HG02870 (cell line): ENCODE results near the gene DNAJB8.

Experiments used
- ATAC-seq: cut with Tn5 transposase; IDR thresholded peaks from one replicate; pipeline ENCODE4 v1.9.1; 2021; ENCODE audit warnings: mild to moderate bottlenecking, moderate library complexity; ENCODE audit not compliant: unreplicated experiment

Gene DNAJB8

DNA sequence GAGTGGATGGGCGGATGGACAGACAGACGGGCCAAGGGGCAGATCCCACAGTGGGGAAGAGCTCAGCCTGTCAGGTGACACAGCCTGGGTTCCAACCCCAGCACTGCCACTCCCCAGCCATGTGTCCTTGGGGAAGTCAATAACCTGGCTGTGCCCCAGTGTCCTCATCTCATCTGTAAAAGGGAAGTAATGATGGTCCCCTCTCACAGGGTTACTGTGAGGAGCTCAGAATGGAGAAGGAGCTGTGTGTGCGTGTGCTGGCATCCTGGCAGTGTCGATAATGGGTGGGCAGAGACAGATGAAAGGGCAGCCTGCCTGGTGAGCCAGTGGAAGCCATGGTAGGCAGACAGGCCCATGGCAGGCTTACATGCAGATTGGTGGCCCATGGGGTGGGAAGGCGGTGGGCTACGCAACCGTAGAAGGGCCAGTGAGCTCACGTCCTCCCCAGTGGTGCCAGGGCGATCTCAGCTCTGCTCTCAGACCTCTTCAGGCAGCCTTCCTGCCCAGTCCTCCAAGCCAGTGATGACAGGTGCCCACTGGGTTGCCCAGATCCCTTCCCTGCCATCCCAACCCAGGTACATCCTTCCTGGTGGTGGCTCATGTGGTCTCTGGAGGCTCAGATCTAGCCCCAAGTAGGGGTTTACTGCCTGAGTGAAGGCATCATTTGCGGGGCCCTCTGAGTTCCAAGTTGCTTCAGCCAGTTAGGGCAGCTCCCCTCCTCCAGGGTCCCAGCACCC is 2.3 kb upstream of the DNAJB8 start:
- ATAC-seq, result no peak

- no peak for ATAC-seq
Measured at GRCh38 chr3:128468285-128468790, 1.6 kb upstream of the DNAJB8 start.

- no peak for ATAC-seq
Measured at GRCh38 chr3:128464702-128465101, 2.0 kb downstream of the DNAJB8 start.

DNA sequence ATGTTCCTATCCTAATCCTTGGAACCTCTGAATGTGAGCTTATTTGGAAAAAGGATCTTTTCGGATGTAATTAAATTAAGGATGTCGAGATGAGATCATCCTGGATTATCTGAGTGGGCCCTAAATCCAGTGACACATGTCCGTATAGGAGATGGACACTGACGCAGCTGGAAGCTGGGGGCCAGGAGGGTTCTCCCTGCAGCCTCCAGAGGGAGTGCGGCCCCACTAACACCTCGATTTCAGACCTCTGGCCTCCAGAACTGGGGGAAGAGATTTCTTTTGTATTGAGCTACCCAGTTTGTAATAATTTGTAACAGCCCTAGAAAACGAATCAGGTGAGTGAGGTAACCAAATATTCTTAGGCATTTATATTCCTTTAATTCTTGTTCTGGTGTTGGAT is 2.5 kb downstream of the DNAJB8 start:
- no peak for ATAC-seq

DNA sequence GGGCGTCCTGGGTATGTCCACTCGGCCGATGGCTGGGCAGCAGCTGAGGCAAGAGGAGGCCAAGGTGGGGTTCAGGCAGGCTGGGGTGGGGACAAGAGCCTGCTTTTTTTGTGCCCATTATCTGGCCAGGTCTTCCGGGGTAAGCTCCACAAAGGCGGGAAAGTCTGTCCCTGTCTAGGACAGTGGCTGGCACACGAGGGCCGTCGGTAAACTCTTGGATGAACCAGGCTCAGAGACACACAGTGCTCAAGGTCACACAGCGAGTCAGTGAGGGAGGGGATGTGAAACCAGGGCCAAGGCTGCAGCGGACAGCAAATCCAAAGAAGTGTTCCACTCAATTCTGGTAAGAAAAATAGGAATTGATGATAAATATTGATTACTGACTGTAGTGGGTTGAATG is 2.9 kb downstream of the DNAJB8 start:
- ATAC-seq, result no peak

DNA sequence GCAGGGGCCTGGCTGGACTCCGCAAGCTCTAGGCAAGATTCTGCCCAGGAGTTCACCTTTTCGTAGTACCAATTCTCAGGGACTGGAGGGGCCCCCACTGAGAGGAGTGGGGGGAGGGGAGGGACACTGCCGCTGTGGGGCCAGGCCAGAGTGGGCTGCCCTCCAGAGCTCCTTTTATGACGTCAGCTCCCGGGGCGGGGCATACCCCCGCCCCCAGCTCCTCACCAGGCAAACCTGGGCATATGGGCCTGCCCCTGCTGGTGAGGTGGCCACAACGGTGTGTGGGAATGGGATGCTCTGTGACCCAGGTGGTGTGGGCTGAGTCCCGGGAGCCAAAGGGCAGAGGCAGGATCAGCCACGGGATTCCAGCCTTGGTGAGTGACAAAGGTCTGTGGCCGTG is 3.3 kb downstream of the DNAJB8 start:
- no peak for ATAC-seq

- ATAC-seq, result no peak
Measured at GRCh38 chr3:128462931-128463330, 3.8 kb downstream of the DNAJB8 start.

- ATAC-seq, result no peak
Measured at GRCh38 chr3:128462341-128462910, 4.3 kb downstream of the DNAJB8 start.

DNA sequence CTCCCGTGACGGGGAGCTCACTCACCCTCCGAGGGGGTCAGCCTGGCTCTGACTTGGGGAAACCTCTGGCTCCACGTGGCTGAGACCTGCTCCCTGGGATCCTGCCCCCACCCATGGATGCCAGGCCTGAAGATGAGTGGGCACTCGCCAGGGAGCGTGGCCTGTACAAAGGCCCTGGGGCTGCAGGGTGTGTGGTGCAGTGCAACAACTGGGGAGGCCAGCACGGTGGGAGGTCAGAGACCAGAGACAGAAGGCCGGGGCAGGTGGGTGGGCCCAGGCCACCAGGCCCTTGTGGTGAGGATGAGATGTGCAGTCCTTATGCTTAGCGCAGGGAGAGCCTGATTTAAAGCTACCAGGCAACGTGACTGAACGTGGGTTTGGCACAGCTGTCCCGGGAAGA is 5.0 kb downstream of the DNAJB8 start:
- no peak for ATAC-seq

DNA sequence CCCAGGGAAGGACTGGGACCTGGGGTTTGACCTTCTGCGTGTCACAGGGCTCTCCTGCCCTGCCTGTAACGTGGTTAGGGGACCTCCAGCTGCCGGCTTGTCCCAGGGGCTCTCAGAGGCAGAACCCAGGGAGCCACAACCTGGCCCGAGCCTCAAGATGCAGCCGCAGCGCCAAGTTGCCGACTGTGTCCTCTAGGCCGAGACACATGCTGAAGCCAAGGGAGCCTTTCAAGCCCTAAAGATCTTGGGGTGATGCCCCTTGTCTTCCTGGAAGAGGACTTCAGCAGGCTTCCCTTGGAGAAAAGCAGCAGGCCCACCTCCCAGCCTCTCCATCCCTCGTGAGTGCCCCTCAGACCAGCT is 7.2 kb downstream of the DNAJB8 start:
- no peak for ATAC-seq

DNA sequence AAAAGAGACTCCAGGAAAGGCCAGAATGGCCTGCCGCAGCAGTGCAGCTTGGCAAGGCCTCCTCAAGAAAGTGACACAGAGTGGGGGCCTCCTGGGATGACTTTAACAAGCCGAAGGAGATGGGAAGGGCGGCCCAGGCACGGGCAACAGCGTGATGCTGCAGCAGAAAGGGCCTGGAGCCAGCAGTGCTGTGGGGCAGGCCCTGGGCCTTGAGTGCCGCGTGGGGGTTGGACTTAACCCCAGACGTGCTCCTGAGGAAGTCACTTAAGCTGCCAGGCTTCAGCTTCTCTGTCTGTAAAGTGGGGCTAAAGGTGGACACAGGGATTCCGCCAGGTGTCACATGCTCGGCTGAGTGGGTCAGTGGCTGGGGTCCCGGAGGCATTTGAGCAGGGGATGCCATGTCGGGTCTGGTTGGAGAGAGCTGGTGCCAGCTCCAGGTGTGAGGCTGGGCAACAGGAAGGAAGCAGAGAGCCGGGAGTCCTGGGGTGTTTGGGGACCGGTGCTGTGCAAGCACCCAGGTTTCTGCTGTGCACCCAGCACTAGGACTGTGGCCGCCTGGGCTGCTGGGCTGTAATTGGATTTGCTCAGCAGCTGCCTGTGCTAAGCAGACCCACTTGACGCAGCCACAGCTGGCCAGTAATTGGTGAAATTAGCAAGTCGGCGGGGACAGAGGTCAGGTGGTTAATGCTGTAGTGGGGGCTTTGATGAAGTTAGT is 7.8 kb downstream of the DNAJB8 start:
- no peak for ATAC-seq

GRCh38 chr3:128457937-128458336 is 8.8 kb downstream of the DNAJB8 start:
- ATAC-seq, result no peak

- ATAC-seq, result no peak
Measured at GRCh38 chr3:128456776-128457715, 9.6 kb downstream of the DNAJB8 start.

DNA sequence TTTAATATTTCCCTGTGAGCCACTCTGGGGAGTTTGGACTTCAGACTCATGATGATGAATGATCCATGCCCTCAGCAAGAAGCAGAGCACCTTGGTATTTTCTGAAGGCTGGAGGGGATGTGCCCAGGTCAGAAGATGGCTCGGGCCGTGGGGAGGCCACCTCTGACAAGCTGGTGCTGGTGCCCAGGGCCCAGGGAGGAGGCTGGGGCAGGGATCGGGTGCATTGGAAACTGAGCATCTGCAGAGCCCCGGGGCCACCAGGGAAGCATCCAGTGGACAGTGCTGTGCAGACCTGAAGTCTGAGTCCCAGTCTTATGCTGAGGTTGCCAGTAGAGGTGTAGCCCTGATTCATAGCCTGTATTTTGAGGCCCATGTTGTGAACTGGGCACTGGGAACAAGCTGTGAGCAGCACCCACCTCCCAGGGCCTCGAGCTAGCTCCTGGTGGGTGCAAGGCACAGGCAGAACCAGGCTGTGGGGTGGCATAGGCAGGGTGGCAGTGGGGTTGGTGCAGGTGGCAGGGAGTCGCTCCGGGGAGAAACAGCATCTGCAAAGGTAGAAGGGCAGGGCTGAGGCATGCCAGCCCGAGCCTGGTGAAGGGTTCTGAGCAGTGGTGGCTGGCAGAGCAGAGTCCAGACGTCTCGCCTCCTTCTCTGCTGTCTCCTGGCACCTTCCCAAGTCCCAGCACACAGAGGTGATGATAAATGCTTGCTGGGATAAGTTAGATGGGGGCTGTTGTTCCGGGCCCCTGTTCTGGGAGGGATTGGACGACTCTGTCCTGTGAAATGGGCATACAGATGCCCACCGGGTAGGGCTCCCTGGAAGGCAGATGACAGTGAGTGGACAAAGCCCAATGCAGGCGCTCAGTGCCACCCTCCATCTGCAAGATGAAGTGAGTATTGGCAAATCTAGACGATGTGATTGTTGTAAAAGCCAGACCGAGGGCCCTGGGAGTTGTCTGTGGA is 10.6 kb downstream of the DNAJB8 start:
- ATAC-seq, result no peak

- ATAC-seq, result no peak
Measured at GRCh38 chr3:128455116-128455515, 11.6 kb downstream of the DNAJB8 start.

DNA sequence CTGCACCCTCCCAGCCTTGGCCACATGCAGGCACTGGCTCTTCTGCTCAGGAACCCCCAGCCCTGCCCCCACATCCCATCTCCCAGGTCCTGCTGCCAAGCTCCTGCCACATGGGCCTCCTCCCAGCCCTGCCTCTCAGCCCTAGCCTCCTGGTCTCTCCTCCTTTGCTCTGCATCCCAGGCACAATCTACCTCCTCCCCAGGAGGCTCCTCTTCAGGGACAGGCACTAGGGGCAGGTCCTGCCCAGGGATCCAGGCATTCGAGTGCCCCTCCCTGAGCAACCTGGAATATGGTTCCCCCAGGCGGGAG is 12.4 kb downstream of the DNAJB8 start:
- no peak for ATAC-seq

- ATAC-seq, result no peak
Measured at GRCh38 chr3:128453501-128454309, 13.0 kb downstream of the DNAJB8 start.

GRCh38 chr3:128452678-128453275 is 13.9 kb downstream of the DNAJB8 start:
- no peak for ATAC-seq

DNA sequence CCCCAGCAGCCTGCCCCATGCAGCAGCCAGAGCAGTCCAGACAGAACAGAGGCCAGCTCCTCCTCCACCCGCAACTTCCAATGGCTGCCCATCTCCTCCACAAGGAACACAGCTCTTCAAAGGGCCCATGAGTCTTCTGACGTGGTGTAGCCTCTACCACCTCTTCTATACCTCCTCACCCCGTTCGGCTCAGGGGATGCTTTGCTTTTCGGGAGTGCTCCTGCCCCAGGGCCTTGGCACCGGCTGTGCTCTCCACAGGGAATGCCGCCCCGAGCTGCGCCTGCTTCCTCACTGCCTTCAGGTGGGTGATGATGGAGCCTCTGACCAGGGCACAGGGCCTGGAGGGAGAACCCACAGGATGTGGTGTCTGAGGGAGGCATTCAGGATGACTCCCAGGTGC is 14.6 kb downstream of the DNAJB8 start:
- no peak for ATAC-seq
